NK-92 treated with Interleukin-12 subunit alpha and Interleukin-12 subunit beta, amount 100 ng/mL, for 24 hours (cell line): ENCODE results near the gene LGR5.

Source experiments
- DNase-seq: peaks from one replicate; lab custom pipeline; 2025; lab: John Stamatoyannopoulos, UW

LGR5 gene

GRCh38 chr12:71599210-71599609 lies 159.6 kb downstream of the LGR5 start:
- no peak for DNase-seq

- no peak for DNase-seq
Measured at GRCh38 chr12:71601546-71601945, 161.9 kb downstream of the LGR5 start.

DNA sequence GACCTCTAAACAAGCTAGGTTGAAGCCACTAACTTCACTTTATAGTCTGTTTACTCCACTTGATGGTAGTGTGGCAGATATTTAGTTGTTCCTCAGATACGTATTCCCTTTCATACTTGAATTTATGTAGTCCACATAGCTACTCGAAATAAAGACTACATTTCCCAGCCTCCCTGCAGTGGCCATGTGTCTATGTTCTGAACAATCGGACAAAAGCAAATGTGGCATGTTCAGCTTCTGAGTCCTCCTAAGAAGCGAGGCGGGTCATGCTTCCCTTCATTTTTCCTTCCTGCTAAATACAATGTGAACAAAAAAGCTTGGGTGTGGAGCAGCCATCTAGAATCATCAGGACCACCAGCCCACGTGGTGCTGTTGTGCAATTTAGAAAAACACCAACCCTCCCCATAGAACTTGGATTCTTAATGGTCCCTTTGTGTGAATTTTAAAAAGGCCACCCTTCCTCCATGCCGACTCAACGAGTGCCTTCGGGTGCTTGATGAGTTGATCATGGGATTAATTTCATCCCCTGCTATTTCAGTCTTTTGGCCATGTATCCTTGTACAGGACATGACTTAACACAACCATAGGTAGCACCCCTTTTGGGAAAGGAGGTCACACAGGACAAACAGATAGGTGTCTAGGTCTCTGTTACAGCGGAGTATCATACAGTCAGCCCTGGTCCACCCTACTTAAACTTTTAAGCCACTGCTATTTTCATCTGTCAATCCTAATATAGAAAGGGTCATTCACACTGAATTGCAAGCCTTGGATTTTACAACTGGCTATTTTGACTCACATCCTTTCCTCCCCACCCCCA lies 163.4 kb downstream of the LGR5 start:
- DNase-seq, result no peak

DNA sequence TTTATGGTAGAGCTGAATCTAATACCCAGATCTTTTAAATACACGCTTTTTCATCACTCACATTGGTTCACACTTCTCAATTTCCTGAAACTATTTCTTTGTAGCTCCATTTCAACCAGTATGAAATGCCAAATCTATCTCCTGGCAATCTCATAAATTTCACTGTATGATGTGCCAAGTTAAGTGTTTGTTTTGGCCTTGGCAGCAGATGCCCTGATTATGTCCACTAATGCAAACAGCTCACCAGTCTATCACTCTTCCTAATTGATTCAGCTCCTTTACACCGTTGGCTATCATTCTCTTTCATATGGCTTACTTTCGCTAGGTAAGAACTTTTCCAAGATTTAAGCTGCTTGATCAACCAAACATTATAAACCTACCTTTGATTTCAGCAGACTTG lies 165.4 kb downstream of the LGR5 start:
- no peak for DNase-seq

- DNase-seq, result no peak
Measured at GRCh38 chr12:71607494-71608330, 168.1 kb downstream of the LGR5 start.

DNA sequence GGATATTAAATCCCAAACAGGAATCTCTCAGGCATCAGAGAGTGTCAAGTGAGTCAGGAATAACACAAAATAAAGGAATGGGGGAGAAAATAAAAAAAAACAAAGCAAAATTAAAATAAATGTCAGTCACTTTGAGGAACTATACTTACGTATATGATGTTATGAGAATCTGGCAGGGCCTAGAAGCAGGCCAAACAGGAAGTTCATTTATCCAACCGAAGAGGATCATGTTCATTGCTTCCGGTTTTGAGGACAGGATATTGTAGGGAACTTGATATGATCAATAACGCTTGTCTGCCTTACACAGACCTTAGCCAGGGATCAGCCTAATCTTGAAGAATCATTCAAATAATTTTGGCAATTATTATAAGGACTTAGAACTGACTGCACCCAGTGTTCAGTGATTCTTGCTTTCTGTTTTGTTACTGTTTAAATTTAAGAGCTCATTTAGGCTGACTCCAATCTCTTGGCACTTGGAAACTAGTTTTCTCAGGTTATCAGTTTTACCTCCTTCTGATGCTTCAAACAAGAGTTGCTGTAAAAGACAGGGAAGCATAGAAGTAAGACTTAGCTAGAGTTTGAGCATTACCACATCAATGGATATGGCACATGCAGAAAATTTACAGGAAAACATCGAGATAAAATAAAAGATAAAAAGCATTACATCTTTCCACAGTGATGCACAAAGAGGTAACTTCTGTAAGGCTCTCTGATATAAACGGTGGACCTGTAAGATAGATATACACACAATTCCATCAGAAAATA lies 170.6 kb downstream of the LGR5 start:
- DNase-seq, result no peak

GRCh38 chr12:71621938-71622337 lies 182.3 kb downstream of the LGR5 start:
- DNase-seq, result no peak

GRCh38 chr12:71625476-71625875 lies 185.9 kb downstream of the LGR5 start:
- DNase-seq, result no peak

DNA sequence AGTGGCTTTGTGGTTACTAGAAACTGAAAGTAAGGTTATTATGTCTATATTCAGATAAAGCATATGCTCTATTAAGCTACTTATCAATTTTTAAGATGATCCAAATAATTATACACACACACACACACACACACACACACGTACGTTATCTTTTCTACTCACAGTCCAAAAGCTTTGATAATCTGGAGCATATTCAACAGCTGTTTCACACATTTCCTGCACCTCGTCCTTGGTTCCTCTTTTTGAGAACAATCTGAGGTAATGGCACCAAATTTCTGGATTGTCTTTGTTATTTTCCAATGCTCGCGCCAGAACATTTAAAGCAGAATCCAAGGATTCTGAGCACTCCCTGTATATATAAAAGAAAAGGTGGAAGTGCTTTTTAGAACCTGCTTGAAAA lies 186.5 kb downstream of the LGR5 start:
- DNase-seq, result no peak

DNA sequence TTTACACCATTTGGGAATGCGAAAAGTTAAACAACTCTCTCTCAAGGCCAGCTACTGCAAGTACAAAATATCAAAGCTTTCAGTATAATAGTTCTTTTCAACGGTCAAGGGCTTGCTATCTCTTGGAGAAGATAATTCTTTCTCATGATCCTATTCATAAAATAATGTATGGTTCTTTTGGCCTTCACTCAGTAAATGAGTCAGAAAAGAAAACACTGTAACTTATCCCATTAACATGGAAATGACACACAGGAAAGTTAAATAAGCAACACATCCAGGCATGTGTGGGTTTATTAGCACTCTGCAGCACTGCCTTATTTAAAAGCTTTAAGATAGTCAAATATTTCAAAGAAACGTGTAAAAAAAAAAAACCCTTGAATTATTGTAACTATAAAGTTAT lies 187.2 kb downstream of the LGR5 start:
- no peak for DNase-seq

GRCh38 chr12:71627438-71628002 lies 187.9 kb downstream of the LGR5 start:
- no peak for DNase-seq
